ENCODE measurements around the gene PHF24.

Gene PHF24

DNA sequence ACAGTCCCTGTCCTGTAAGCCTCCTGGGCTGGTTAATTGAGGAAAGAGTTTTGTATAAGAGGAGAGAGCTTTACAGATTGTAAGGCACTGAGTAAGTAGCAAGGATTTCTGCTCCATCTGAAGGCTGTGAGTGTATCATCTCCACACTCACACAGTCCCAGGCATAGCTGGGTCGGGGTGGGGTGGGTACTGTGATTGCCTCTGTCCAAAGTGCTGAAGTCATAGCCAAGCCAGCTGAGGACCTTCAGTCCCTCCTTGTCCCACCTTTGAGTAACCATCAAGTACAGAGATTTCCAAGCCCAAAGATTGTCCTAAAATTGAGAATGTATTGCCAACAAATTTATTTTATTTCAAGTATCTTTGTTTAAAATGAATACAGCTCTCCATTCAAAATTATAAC is 26.0 kb downstream of the PHF24 start:
- no peak for DNase-seq

DNA sequence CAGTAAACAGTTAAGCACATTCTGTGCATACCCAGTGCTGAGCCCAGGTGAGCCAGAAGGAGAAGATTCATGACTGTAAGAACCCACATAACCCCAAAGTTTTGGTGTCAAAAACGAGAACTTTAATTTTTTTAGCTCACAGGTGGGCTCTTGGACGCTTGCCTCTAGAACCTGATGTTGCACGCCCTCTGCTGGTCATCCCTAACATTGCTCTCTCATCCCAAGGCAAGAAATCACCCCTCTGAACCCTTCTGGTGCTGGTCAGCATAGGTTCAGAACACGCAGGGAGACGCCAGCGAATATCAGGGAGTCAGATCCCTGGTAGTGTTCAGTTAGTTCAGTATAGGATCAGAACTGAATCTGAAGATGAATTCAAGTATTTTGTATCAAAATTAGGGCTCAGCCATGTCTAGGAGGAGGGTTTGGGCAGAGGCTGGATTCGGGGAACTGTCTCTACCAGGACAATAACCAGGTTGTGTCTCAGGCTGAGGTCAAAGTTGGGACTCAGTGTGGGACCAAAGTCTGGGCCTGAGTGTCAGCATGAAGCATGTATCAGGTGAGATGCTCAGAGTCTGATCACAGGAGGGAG is 27.3 kb downstream of the PHF24 start:
- DNase-seq: no peak

DNA sequence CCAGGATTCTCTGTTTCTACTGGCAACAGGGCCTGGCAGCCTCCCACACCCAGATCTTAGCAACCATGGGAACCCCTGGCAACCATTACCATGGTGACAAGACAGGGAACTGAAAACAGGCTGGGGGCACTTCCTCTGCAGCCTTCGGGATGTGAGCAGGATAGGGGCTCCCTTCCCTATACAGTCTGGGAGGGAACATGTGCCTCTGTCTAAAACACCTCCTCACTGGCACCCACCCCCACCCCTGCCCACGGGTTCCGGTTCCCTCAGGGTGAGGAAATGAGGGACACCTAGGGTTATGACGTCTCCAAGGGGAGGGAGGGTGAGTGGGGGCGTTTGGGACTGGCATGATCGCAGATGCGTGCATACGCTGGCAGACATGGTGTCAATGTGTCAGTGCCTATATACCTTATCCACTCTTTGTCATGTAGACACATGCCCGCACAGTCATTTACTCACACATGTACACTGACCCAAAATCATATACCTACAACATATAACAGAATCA is 28.5 kb downstream of the PHF24 start:
- peak; percentile 34 for DNase-seq

DNA sequence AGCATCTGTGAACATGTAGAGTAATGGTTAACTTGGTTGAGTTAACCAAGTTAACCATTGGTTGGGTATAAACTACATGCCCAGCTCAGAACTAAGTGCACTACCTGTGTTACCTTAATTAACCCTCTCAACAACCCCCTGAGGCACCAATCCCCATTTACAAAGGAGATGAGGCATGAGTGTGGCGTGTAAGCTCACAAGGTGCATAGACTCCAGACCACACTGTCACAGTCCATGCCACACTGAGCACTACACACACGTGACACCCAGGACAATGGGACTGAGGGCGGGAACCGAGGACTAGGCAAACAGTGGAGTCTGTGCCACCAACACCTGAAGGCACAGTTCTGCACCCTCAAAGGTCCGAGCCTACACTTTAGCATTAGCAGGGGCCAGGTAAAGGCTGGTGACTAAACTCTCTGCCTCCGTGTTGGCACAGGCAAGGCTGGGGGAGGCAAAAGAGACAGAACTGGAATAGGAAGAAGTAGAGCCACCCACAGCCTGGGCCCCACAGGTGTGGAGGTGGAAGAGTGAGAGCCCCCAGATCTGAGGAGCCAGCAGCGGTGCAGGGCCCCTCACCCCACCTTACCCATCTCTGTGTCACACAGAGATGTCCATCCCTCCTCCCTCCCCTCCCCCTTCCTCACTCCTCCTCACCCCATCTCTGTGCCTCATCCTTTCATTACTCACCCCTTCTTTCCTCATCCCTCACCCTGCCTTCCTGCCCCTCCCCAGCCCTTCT is 29.2 kb downstream of the PHF24 start:
- DNase-seq: no peak

DNA sequence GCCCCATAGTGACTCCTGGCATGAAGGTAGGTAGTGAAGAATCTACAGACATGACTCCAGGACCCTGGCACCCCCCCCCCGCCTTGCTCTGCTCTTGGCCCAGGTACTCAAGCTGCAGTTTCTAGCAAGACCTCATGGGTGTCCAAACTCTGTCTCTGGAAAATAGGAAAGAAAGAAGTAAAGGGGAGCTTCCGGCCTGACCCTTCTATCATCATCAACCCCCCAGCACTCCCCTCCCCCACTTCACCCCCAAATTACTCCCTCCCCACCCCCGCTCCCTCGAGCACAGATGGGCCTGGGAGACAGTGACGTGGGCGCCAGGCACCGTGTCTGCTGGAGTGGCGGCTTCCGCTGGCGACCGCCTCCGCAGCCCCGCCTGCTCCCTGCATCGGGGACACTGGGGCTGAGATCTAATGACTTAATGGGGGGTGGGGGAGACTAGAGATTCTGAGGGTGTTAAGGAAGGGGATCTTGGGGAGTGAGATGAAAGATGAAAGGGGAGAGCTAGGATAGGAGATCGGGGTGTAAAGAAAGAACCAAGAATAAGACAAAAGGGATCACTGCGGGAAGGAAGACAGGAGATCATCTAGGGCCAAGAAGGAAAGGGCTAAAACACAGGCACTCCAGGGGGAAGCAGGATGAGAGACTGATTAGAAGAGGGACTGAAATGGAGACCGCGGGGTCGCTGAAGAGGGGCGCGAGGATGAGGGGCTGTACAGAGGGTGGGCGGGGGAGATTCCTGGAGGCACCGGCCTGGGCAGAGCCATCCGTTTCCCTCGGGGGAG is 30.3 kb downstream of the PHF24 start:
- DNase-seq: no peak

DNA sequence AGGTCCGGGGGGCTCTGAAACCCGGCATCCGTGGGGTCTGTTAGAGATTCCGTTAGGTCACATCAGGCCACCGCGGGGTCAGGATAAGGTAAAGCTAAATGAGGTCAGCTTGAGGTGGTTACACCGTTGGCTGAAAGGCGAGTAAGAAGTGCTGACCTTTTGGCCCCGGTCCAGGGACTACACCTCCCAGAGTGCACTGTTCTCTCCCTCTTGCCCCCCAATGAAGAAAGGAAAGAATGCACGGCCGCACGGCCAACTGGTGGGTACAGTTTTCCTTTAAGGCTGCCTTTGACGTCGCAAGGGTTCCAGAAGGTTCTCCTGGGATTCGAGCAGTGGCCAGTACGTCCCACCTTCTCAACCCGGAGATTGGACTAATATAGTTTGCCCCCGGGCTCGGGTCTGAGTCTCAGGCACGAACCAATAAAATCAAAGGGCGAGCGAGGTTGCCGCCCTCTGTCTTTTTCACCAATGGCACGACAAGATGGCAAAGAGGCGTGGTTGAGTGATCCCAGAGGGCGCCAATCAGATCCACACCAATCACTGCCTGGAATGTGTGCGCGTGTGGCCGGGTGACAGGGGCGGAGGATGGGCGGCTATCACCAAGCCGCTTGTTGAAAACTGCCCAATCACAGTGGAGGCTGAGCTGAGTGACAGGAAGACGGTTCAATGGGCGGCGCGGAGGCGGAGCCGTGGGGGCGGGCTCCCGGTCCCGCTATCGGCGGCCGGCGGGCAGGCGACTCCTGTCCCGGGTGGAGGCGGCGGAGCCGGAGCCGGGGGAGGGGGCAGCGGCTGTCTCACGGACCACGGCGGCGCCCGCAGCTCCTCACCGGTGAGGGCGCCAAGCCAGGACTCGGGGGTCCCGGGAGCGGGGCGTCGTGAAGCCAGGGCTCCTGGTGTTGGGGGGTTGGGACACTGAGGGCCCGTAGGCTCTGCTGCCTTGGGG is 31.2 kb downstream of the PHF24 start, which contains the start of gene DNAJB5:
TSS of gene DNAJB5 (plus strand) at position 743 of the 943 bp plus-strand sequence. CDS start 886 bp downstream, outside the sequence.
- peak; percentile 94 for DNase-seq

DNA sequence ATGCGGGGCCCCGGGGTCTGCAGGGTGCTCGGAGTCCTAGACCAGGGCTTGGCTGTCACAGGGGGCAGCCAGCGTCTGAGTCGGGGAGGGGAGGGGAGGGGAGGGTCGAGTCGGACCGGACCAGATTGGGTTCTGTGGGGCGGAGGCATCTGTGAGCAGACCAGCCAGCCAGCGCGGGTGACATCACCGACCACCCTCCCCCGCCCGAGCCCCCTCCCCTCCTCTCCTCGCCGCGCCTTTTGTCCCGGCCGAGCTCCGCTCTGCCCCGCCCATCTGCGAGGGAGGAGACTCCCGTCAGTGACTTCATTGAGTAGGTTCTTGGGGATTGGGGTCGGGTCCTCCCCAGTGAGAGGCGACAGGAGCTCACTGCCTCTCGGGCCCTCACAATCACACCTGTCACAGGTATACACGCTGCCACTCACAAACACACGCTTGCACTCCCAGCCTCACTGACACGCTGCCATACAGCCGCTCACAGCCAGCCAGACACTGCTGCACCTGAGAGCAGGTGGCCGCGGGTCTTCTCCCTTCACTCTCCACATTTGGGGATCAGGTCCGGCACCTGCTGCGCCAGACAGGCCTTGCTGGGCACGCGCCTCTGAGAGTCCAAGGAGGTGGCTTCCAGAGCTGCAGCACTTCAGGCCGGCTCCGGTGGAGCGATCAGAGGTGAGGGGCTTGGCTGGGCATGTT is 32.0 kb downstream of the PHF24 start:
- DNase-seq: no peak

DNA sequence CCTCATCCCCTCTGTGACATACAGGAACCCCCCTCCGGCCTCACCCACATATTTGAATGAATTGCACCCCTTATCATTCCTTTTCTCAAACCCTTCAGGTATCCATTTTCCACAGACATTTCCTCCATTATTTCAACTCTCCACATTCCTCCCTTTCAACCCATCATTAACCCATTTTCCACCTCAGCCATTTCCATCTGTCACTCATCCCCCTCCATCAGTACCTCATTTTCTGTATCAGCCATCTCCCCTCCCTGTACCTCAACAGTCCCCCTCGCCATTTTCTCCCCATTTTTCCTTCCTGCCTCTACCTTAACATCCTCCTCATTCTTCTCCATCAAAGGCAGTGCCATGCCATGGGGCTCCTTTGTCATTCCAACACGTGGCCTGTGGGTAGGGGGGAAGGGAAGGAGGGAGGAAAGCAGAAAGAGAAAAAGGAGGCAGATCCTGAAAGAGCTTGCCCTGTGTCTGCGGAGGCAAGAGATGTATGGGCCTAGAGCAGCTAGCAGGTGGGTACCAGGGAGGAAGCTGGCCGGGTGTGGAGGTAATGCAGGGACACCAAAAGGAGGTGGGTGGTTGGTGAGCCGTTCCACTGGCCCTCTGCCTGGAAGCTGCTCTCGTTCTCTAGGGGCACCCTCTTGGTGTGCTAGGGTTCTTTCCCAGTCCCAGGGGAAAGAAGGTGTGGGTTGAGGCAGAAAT is 33.0 kb downstream of the PHF24 start:
- no peak for DNase-seq

DNA sequence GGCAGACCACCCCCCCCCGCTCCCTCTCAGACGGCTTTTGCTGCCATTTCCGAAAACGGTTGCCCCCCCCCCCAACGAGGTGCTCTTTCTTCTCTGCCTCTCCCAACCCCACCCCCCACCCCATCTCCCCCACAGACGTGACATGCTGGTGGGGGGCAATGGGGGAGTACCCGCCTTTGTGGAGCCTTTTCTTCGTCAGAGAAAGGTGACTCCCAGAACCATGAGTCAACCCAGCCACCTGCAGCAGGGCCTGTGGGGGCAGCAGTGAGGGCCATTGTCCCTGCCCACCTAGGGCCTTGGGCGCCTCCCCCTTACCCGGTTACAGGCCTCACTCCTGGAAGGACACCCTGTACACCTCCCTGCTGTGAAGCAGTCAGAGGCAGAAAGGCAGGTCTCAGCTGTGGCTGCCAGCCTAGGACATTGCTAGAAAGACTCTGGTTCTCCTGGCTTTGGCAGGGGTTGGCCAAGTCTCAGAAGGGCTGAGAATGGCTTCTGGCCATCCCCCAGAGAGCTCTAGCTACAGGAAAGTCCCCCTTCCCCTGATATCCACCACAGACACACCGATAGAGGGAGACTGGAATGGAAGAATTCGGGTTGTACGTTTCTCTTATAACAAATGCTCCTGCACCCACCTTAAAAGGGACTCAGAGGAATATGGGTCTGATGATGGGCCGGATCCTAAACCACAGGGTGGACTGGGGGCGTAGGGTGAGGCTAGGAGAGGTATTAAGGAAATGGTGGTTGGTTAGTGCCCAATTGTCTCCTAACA is 33.7 kb downstream of the PHF24 start:
- no peak for DNase-seq

DNA sequence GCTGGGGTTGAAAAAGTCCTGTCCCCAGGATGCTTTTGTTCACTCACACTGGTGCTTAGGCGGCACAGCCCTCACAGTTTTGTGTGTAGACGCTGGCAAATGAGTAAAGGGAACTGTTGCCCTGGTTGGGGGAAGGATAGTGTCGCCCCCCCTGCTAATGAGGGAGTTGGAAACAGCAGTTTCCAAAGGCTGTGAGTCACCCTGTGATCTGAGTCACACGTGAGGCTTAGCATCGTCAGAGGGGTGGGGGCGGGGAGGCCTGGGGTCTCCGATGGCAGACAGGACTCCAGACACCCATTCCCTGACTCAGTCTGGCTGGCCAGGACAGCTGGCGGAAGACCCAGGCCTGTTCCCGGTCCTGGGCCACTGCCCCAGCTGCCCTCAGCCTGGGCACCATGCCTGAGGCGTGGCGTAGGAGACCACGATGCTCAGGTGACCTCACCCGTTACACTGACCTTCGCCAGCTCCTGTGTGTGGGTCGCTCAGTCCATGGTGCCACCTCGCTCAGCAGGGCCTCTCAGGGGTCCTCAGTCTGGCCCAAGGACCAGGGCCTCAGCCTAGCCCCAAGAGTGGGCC is 34.4 kb downstream of the PHF24 start:
- DNase-seq: peak; percentile 44

DNA sequence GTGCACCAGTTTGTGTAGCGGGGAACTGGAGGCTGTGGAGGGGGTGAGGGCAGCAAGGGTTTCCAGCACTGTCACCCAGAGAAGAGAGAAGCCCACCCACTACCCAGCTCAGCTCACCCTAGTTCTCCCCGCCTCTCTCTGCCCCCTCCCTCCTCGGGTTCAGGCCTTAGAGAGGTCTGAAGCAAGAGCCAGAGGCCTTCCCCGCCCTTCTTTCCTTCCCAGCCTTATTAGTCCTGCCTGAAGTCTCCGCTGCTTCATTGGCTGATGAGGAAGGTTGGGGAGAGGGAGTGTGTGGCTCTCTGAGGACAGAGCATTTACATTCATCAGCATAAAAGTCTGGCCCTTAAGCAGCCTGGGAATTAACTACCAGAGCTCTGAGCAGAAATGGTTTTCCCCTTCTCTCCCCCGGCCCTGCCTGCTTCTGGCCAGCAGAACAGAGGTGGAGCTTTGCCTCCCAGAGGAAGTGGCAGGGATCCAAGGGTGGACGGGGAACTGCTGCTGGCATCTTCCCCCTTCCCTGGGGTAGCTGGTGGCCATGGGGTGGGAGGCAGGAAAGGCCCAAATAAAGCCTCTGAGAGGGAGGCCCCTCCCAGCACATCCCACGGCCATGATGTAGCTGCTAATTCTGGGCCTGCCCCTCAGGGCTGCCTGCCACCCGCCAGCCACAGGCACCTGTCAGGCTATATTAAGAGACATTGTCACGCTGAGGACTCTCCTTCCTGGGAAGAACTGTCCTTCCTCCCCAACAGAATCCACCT is 35.6 kb downstream of the PHF24 start:
- no peak for DNase-seq

DNA sequence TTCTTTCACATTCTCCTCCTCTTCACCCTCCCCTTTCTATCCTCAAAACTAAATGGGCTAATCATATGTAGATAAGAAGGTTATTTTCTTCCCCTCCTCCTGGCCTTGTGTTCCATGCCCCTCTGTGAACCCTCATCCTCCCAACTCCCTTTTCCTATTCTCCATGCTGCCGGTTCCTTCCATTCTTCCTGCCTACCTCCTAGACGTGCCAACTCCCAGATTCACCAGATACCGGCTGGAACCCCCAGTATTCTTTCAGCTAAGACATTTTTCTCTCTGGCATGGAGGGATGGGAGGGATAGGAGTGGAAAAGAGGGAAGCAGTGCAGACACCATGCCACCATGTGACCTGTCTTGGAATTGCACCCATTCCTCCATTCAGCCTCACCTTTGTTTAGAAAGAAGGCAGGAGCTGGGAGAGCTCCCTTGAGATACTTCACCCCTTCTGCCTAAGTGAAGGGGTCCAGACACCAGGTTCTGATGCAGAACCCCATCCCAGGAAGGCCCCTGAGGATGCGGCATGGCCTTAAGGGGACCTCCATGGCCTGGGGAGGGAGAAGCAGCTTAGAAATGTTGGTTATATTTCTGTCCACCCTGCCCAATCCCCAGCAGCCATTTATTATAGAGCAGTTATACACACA is 36.3 kb downstream of the PHF24 start:
- DNase-seq: no peak

DNA sequence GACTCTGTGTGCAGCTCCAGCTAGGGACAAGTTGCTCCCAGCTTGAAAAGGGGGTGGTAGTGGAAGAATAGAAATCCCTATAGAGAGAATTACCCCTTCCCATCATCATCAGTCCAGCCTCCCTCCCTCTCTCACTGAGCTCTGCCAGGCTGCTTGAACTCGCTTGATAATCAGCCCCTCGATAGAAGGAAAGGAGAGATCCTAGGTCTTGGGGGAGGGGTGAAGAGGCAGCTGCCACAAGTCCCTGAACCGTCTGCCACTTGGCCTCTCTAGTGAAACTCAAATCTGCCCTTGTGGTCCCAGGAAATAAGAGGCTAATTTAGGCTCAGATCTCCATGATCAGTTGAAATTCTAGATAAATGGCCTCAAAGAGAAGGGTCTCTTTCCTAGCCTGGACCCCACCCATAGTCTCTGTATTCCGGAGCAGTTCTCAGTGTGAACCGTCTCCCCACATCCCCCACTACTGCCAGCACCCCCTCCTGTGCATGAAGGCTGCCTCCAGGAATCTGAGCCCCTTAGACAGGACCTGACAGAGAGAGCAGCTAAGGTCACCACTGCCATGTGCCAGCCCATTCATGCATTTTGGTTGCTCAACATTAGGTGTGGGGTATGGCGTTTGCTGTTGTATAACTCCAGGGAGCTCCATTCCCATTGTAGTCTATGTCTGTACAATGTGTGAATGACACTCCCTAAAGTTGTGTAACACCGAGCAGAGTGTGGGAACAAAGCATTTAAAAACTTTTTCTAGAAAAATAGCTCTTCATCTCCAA is 37.0 kb downstream of the PHF24 start:
- DNase-seq: no peak

DNA sequence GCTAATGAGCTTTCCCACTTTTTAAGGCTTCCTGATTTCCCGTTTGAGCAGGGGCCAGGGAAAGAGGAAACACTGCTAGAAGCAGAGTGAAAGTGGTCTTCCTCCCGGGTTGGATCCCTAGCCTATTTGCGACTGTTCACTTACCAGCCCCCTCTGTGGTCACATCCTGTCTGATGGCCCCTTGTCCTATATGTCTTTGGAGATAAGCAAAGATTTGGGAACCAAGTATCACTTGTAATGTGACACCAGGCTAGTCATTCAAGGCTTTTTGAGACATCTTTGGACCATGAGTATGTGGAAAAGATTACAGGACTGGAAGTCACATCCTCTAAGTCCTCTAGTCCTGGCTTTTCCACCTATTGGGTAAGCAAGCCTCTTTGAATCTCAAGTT is 37.6 kb downstream of the PHF24 start:
- no peak for DNase-seq

DNA sequence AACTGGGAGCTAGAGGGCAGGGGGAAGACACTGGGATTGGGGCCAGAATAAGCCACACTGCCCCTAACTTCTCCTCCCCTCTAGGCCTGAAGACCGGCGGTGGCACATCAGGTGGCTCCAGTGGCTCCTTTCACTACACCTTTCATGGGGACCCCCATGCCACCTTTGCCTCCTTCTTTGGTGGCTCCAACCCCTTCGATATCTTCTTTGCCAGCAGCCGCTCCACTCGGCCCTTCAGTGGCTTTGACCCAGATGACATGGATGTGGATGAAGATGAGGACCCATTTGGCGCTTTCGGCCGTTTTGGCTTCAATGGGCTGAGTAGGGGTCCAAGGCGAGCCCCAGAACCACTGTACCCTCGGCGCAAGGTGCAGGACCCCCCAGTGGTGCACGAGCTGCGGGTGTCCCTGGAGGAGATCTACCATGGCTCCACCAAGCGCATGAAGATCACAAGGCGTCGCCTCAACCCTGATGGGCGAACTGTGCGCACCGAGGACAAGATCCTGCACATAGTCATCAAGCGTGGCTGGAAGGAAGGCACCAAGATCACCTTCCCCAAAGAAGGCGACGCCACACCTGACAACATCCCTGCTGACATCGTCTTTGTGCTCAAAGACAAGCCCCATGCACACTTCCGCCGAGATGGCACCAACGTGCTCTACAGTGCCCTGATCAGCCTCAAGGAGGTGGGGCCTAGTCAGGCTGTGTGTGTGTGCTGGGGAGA is 38.3 kb downstream of the PHF24 start:
- DNase-seq: no peak

DNA sequence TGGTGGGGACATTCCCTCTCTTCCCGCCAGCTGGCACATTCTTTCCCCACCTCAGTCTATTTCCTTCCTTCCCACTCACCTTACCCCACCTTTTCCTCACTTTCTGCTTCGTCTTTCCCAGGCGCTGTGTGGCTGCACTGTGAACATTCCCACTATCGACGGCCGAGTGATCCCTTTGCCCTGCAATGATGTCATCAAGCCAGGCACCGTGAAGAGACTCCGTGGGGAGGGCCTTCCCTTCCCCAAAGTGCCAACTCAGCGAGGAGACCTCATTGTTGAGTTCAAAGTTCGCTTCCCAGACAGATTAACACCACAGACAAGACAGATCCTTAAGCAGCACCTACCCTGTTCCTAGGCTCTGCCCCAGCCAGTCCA is 38.8 kb downstream of the PHF24 start:
- no peak for DNase-seq

DNA sequence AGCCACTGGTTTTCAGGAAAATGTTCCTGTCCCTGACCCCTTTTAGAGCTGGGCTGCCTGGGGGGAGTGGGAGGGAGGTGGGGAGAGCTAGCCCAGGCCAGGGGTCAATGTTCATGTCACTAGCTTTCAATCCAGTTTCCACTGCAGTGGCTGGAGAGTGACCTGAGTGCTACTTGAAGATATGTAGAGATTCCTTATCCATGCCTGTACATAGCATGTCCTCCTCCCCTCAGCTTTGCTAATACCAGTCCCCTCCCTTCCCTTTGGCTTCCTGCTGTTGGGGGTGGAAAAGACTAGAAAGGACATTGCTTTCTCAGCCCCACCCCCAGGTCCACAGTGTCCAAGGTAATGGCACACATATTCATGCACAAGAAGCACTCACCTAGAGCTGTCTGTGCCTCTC is 39.3 kb downstream of the PHF24 start:
- DNase-seq: no peak
